Measurements from ENCODE around the gene BAZ2A. TPM values are rescaled to one million over a fixed set of nuclear protein-coding genes. Genes with fewer than 3 reads are reported as not detected.

The BAZ2A gene
- total and polyA plus RNA-seq, 2 experiments from 2014 or later: 13.0 to 23.2 TPM

DNA sequence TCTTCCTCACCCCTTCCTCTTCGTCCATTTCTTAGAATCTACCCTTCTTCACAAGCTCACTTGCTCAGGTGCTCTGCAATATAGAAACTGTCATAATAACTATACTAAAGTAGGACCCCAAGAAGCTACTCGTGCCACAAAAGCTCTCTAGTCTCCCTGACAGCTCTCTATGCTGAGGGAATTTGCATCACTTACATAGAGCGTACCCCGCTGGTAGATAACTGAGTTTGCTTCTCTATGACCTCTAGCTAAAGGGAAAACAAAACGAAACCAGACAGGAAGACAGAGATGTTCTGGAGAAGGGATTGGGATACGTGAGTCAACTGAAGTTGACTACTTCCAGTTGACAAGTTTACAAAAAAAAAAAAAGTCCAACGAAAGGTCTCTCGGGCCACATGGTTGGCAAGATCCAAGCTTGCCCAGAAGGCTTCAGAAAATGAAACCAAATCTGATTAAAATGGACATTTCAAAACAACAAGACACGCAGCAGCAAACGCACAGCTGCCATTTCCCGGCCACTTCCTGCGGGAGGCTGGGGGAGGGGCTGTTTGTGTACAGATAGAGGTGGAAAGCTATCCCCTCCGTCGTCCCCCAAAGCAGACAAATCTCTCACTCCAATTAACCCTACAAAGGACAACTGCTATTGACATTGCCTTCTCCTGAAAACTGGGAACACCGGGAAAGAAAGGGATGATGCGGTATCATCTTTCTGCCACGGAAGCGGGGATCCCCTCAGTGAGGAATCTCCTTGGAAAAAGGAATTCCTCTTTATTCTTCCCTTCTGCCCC lies 1.3 kb downstream of the BAZ2A start:
- H3K27me3 ChIP-seq (replicated peaks; ENCODE audit: insufficient read depth): no peaks in the 10 kb centered on the region
- H4K20me1 ChIP-seq (ENCODE audit: insufficient read depth): 0 out of 2 replicates have a peak, but pooled peaks cover 5% of the 10 kb centered on the region
- peak overlapping the region; percentile 93 for H3K9ac ChIP-seq
- H3K4me1 ChIP-seq (ENCODE audit: insufficient read depth): peaks cover 50% of the 10 kb centered on the region
- peak overlapping the region; percentile 84 for H3K4me3 ChIP-seq
- H2AFZ ChIP-seq: peak overlapping the region; percentile 61
- in situ Hi-C loops (cut with MboI): no loop called here
- H3K36me3 ChIP-seq (ENCODE audit: low read depth): peaks cover 20% of the 10 kb centered on the region
- peaks cover 53% of the 10 kb centered on the region for H3F3A ChIP-seq (ENCODE audit: insufficient read depth)
- 0% methylated on average over 18 of the region's 18 CpGs for WGBS, 2 experiments (ENCODE audit: low coverage in 1 of 2, low lambda C conversion rate in 2 of 2, missing lambda C conversion rate in 2 of 2)
- DNase-seq: peak; percentile 83
- peaks cover 100% of the 10 kb centered on the region for H3K79me2 ChIP-seq (ENCODE audit: insufficient read depth)
- H3K9me3 ChIP-seq (ENCODE audit: low read depth): no peaks in the 10 kb centered on the region
- H3K27ac ChIP-seq: peak overlapping the region; percentile 83
- no peaks in the 10 kb centered on the region for H3K9me2 ChIP-seq (ENCODE audit: insufficient read depth)
- peak overlapping the region; percentile 93 for H3K4me2 ChIP-seq (ENCODE audit: unreplicated experiment)
- TF ChIP-seq EZH2 (IDR thresholded peaks at IDR 0.05; ENCODE audit: insufficient read depth, poor library complexity, severe bottlenecking) (no peak), EZH2phosphoT487 (IDR thresholded peaks at IDR 0.05; ENCODE audit: insufficient read depth, low read depth) (no peak)

DNA sequence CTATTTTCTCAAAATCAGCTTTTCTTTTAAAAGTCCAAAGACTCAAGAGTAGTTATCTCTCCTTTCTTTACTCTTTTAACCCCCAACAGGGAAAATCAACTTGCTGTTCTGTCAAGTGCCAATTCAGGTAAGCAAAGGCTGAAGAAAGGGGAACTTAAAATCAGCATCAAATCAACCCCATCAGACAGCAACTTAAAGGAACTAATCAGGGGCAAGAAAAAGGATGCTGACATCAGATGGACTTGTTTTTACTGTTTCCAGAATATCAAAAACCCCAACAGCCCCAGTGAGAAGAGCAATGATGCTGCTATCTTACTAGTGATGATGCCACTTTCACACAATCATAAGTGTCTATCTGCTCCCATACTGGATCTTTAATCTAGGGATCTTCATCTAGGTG lies 3.4 kb downstream of the BAZ2A start:
- DNase-seq: no peak
- Histone ChIP-seq H3K4me2 (ENCODE audit: unreplicated experiment) (no peak overlapping the region), H3K36me3 (ENCODE audit: low read depth) (peaks cover 20% of the 10 kb centered on the region), H3K27me3 (replicated peaks; ENCODE audit: insufficient read depth) (no peaks in the 10 kb centered on the region), H3K9ac (no peak overlapping the region), H3K4me3 (no peak overlapping the region), H3K79me2 (ENCODE audit: insufficient read depth) (peaks cover 100% of the 10 kb centered on the region), H3K9me2 (ENCODE audit: insufficient read depth) (no peaks in the 10 kb centered on the region), H2AFZ (no peak overlapping the region), H4K20me1 (ENCODE audit: insufficient read depth) (peaks cover 5% of the 10 kb centered on the region; the same call in 1 of the 2 replicates), H3K9me3 (ENCODE audit: low read depth) (no peaks in the 10 kb centered on the region), H3K4me1 (ENCODE audit: insufficient read depth) (peaks cover 35% of the 10 kb centered on the region), H3K27ac (peak overlapping the region; percentile 4; the same call in 1 of the 2 replicates), H3F3A (ENCODE audit: insufficient read depth) (peaks cover 53% of the 10 kb centered on the region)
- in situ Hi-C loops (cut with MboI): no loop called here
- no peak for TF ChIP-seq EZH2phosphoT487 (IDR thresholded peaks at IDR 0.05; ENCODE audit: insufficient read depth, low read depth)
- TF ChIP-seq EZH2 (IDR thresholded peaks at IDR 0.05; ENCODE audit: insufficient read depth, poor library complexity, severe bottlenecking): no peak

DNA sequence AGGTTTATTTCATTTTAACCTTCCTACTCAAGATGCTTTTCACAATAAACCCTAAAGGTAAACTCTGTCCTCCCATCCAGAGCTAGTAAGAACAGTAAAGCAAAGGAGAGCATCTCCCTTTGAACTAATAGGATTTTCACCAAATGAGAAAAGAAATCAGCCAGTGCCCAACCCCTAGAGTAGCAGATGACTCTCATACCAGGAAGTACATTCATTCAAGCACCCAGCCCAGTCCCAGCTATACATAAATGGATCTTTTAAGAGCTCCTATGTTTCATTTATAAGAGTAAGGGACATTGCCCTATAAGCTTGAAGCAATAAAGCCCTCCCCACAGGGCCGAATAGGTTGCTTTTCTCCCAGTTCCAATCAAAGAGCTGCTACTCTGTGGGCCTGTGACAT lies 7.6 kb downstream of the BAZ2A start:
- WGBS, 2 experiments (ENCODE audit: low coverage in 1 of 2, low lambda C conversion rate in 2 of 2, missing lambda C conversion rate in 2 of 2): 24 to 39% methylated on average over 1 of the region's 1 CpG
- peaks cover 44% of the 10 kb centered on the region for H3K36me3 ChIP-seq (ENCODE audit: low read depth)
- in situ Hi-C loops (cut with MboI): no loop called here

DNA sequence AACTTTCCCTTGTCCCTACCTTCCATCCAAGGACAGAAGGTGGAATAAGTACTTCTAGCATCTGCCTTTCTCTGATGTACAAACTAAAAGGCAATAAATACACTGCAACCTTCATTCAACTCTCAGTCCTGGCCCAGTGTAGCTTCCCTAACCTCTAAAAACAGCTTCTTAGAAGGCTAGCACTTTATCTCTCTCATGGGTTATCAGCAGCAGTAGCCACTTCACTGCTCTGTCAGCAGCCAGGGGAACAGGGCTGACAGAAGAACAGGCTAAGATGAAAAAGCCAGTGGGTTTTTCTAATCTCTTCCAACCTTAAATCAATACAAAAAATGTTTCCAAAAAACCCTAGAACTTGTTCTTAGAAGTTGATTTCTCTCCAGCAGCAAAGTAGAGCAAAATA lies 13.2 kb downstream of the BAZ2A start:
- H4K20me1 ChIP-seq (ENCODE audit: insufficient read depth): no peaks in the 10 kb centered on the region; the same call in 1 of the 2 replicates
- no peaks in the 10 kb centered on the region for H3F3A ChIP-seq (ENCODE audit: insufficient read depth)
- H3K27me3 ChIP-seq (replicated peaks; ENCODE audit: insufficient read depth): no peaks in the 10 kb centered on the region
- H3K9me3 ChIP-seq (ENCODE audit: low read depth): no peaks in the 10 kb centered on the region
- no peak overlapping the region for H3K27ac ChIP-seq
- no peaks in the 10 kb centered on the region for H3K4me1 ChIP-seq (ENCODE audit: insufficient read depth)
- H3K4me3 ChIP-seq: no peak overlapping the region
- TF ChIP-seq EZH2 (IDR thresholded peaks at IDR 0.05; ENCODE audit: insufficient read depth, poor library complexity, severe bottlenecking) (no peak), EZH2phosphoT487 (IDR thresholded peaks at IDR 0.05; ENCODE audit: insufficient read depth, low read depth) (no peak)
- no peak overlapping the region for H2AFZ ChIP-seq
- H3K4me2 ChIP-seq (ENCODE audit: unreplicated experiment): no peak overlapping the region
- in situ Hi-C loops (cut with MboI): no loop called here
- H3K9ac ChIP-seq: no peak overlapping the region
- peaks cover 100% of the 10 kb centered on the region for H3K79me2 ChIP-seq (ENCODE audit: insufficient read depth)
- peaks cover 76% of the 10 kb centered on the region for H3K36me3 ChIP-seq (ENCODE audit: low read depth)
- no peaks in the 10 kb centered on the region for H3K9me2 ChIP-seq (ENCODE audit: insufficient read depth)
- DNase-seq: no peak

More for the DNA sequence above, 7.6 kb downstream of the BAZ2A start:
- Histone ChIP-seq H3F3A (ENCODE audit: insufficient read depth) (peaks cover 22% of the 10 kb centered on the region), H3K9me2 (ENCODE audit: insufficient read depth) (no peaks in the 10 kb centered on the region), H3K27ac (no peak overlapping the region), H3K79me2 (ENCODE audit: insufficient read depth) (peaks cover 100% of the 10 kb centered on the region), H3K9me3 (ENCODE audit: low read depth) (no peaks in the 10 kb centered on the region), H3K9ac (peak overlapping the region; percentile 0; the same call in 1 of the 2 replicates), H4K20me1 (ENCODE audit: insufficient read depth) (peaks cover 5% of the 10 kb centered on the region; the same call in 1 of the 2 replicates), H3K27me3 (replicated peaks; ENCODE audit: insufficient read depth) (no peaks in the 10 kb centered on the region), H3K4me1 (ENCODE audit: insufficient read depth) (peaks cover 11% of the 10 kb centered on the region; the same call in 1 of the 2 replicates), H3K4me2 (ENCODE audit: unreplicated experiment) (no peak overlapping the region), H3K4me3 (no peak overlapping the region), H2AFZ (no peak overlapping the region)
- TF ChIP-seq EZH2phosphoT487 (IDR thresholded peaks at IDR 0.05; ENCODE audit: insufficient read depth, low read depth) (no peak), EZH2 (IDR thresholded peaks at IDR 0.05; ENCODE audit: insufficient read depth, poor library complexity, severe bottlenecking) (no peak)
- peak; percentile 25 for DNase-seq

Measured in GM23248 (cell line).